Stomach (tissue), 9 donors: ENCODE results near the gene IQUB. TPM values are rescaled to one million over a fixed set of nuclear protein-coding genes. Genes with fewer than 3 reads are reported as not detected.

Experiments
- DNase-seq, 2 donors: peaks; one replicate each; pipeline versions ENCODE4 v3.0.0 to v3.0.0-alpha.2; 2013 to 2019
- H3K27ac ChIP-seq, 5 donors: fragments of 200-600 bp in 4 of 5; sonication (generic) in 4 of 5; one replicate each; pipeline ENCODE4 v1.5.1; 2013 to 2019; ENCODE audit warnings: mild to moderate bottlenecking in 1 of 5, moderate library complexity in 1 of 5
- H3K27me3 ChIP-seq, 3 donors: fragments of 200-600 bp; sonication (generic); one replicate each; pipeline ENCODE4 v1.5.1; 2017 to 2019; ENCODE audit warnings: mixed run types in 1 of 3
- H3K36me3 ChIP-seq, 4 donors: fragments of 200-600 bp; sonication (generic); 1 replicate in 3 of 4; 2 replicates in 1 of 4; pipeline ENCODE4 v1.5.1; 2016 to 2019
- H3K4me1 ChIP-seq, 4 donors: fragments of 200-600 bp; sonication (generic); one replicate each; pipeline ENCODE4 v1.5.1; 2016 to 2019
- H3K4me3 ChIP-seq, 4 donors: fragments of 200-600 bp; sonication (generic) in 3 of 4; one replicate each; pipeline ENCODE4 v1.5.1; 2016 to 2019; ENCODE audit warnings: mild to moderate bottlenecking in 1 of 4
- H3K9me3 ChIP-seq, 4 donors: fragments of 200-600 bp; sonication (generic); one replicate each; pipeline ENCODE4 v1.5.1; 2016 to 2019
- CTCF ChIP-seq, 7 experiments: fragments of 450-650 bp in 4 of 7; fragments of 200-600 bp in 3 of 7; sonication (generic) in 3 of 7; IDR thresholded peaks; one replicate each; pipeline ENCODE4 v1.5.1; 2016 to 2019; ENCODE audit warnings: antibody characterized with exemption in 7 of 7, control low read depth in 2 of 7, mild to moderate bottlenecking in 1 of 7
- EP300 ChIP-seq: sonication (generic); formaldehyde crosslinking; IDR thresholded peaks from one replicate; pipeline ENCODE4 v1.6.1; 2017; ENCODE audit warnings: antibody characterized with exemption
- POLR2A ChIP-seq, 4 donors: fragments of 450-650 bp; IDR thresholded peaks; one replicate each; pipeline ENCODE4 v1.6.1; 2016; ENCODE audit warnings: antibody characterized with exemption in 4 of 4, control low read depth in 2 of 4, mild to moderate bottlenecking in 1 of 4, moderate library complexity in 1 of 4
- POLR2AphosphoS5 ChIP-seq, 3 donors: sonication (generic); formaldehyde crosslinking; IDR thresholded peaks; one replicate each; pipeline ENCODE4 v1.6.1; 2016; ENCODE audit warnings: antibody characterized with exemption in 3 of 3
- WGBS, 5 donors: extraction: QIAGEN DNeasy Blood & Tissue Kit in 3 of 5; methylation state at CpG; one replicate each; pipeline versions ENCODE4 v1.1.5 to v1.1.7; 2013 to 2018; 5-methylcytosine and 5-hydroxymethylcytosine counted together
- intact Hi-C: fragments of 100-400 bp; cut with DNase I; formaldehyde crosslinking; loops from one replicate; pipeline ENCODE4 v1.15.1; 2023; ENCODE audit warnings: low total_unique reads
- polyA plus RNA-seq, 3 donors: library from polyadenylated mRNA; stranded (reverse); fragments of 200-250 nt; gene quantifications; one replicate each; pipeline ENCODE4 v1.2.3, GENCODE V29; 2013
- total RNA-seq, 5 donors: library from RNA; depleted of rRNA; stranded (reverse); fragments of >200 nt; gene quantifications; one replicate each; pipeline versions ENCODE4 v1.1.0 to v1.2.3, GENCODE V29; 2014 to 2016
- donor health status: healthy with polysubstance abuse.
- donor health status: Bipolar disorder and iron deficiency.
- donor health status: healthy.

IQUB gene
- total and polyA plus RNA-seq, 8 donors, result 0.05 to 2.7 (median 0.34) TPM; not detected in 4

DNA sequence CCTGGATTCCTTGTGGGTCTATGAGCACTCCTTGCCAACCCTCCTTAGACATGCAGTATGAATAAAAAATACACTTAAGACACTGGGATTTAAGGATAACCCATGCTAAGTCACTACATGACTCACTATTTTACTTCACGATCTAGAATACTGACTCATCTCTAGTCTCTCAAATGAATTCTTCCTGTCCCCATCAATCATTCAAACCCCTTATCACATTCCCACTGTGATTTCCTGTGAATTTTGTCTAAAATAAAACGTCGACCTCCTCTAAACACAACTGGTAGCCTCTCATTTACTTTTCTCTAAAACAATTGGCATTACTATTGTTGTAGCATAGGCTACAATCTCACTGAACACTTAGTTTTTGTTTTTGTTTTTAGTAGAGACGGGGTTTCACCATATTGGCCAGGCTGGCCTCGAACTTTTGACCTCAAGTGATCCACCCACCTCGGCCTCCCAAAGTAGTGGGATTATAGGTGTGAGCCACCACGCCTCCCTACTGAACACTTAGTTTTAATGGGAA, 3.9 kb upstream of the IQUB start:
- H3K27ac ChIP-seq, result no peak overlapping the region
- H3K27me3 ChIP-seq, result peaks cover 0 to 10% (median 0%) of the 10 kb centered on the region in 3 donors
- peaks cover 0 to 31% (median 7%) of the 10 kb centered on the region in 4 donors for H3K36me3 ChIP-seq
- TF ChIP-seq POLR2A (IDR thresholded peaks at IDR 0.05) (no peak), CTCF (IDR thresholded peaks at IDR 0.05) (no peak), EP300 (no peak), POLR2AphosphoS5 (IDR thresholded peaks at IDR 0.05) (no peak)
- WGBS, 5 donors, result 64 to 75% (median 68%) methylated on average over 7 of the region's 7 CpGs
- no peak for DNase-seq
- peaks cover 5 to 24% (median 11%) of the 10 kb centered on the region in 4 donors for H3K4me1 ChIP-seq
- H3K4me3 ChIP-seq, result no peak overlapping the region
- no peaks in the 10 kb centered on the region for H3K9me3 ChIP-seq
- intact Hi-C loops, result no loop called here

DNA sequence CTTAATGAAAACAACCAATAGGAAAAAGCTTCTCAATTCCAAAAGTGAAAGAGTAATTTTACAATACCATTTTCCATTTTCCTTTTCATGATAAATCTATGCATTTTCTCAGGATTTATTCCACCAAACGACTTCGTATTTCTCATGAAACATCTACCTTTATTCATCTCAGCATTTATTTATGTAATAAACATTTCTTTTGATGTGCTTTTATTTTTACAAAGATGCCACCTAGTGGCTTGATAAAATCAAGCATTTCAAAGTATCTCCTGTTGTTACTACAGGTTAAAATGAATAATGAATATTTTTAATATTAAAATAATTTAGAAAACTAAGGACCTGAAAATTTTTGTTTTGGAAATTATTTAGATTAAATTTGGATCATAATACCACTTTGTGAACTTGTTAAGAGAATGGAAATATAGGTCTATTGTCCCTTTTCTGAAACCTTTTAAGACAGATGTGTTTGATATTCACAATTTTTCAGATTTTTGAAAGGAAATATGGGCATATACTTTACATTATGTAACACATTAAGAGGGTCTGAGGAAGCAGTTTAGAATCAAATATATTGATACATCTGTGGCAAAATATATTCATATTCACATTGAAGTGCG, 2.7 kb upstream of the IQUB start:
- intact Hi-C loops, result no loop called here
- H3K4me3 ChIP-seq, result no peak overlapping the region
- TF ChIP-seq CTCF (IDR thresholded peaks at IDR 0.05) (peak in 4 of 7 experiments; percentile 19 to 53 (median 30)), POLR2A (IDR thresholded peaks at IDR 0.05) (no peak)
- H3K36me3 ChIP-seq, result peaks cover 0 to 25% (median 5%) of the 10 kb centered on the region in 4 donors
- H3K27ac ChIP-seq, result no peak overlapping the region
- 24 to 43% (median 28%) methylated on average over 3 of the region's 3 CpGs for WGBS, 5 donors
- H3K4me1 ChIP-seq, result peaks cover 5 to 31% (median 15%) of the 10 kb centered on the region in 4 donors
- peak in 1 of 2 donors; percentile 25 for DNase-seq
- peaks cover 0 to 22% (median 8%) of the 10 kb centered on the region in 3 donors for H3K27me3 ChIP-seq
- H3K9me3 ChIP-seq, result no peaks in the 10 kb centered on the region

- H3K36me3 ChIP-seq, result peaks cover 0 to 9% (median 2%) of the 10 kb centered on the region in 4 donors
- peaks cover 0 to 29% (median 9%) of the 10 kb centered on the region in 3 donors for H3K27me3 ChIP-seq
- peak overlapping the region in 4 of 5 donors; percentile 88 to 92 (median 89) for H3K27ac ChIP-seq
- peaks cover 5 to 31% (median 16%) of the 10 kb centered on the region in 4 donors for H3K4me1 ChIP-seq
- peak overlapping the region; percentile 59 to 76 (median 66) for H3K4me3 ChIP-seq
- no peaks in the 10 kb centered on the region for H3K9me3 ChIP-seq
- 90 to 95% (median 93%) methylated on average over 12 of the region's 12 CpGs for WGBS, 5 donors
- no peak for DNase-seq
- TF ChIP-seq POLR2A (IDR thresholded peaks at IDR 0.05) (no peak), EP300 (no peak), CTCF (IDR thresholded peaks at IDR 0.05) (no peak), POLR2AphosphoS5 (IDR thresholded peaks at IDR 0.05) (no peak)
- intact Hi-C loops, result no loop called here
These were observed 1.1 kb upstream of the IQUB start for GRCh38 chr7:123535517-123535916.

- WGBS, 5 donors, result 3 to 6% (median 4%) methylated on average over 9 of the region's 9 CpGs
- intact Hi-C loops, result no loop called here
- TF ChIP-seq CTCF (IDR thresholded peaks at IDR 0.05) (no peak), POLR2AphosphoS5 (IDR thresholded peaks at IDR 0.05) (no peak), EP300 (no peak), POLR2A (IDR thresholded peaks at IDR 0.05) (no peak)
- Histone ChIP-seq H3K9me3 (no peaks in the 10 kb centered on the region), H3K27ac (peak overlapping the region in 4 of 5 donors; percentile 88 to 92 (median 89)), H3K4me1 (peaks cover 5 to 31% (median 16%) of the 10 kb centered on the region in 4 donors), H3K4me3 (peak overlapping the region; percentile 59 to 76 (median 66)), H3K27me3 (peaks cover 0 to 38% (median 9%) of the 10 kb centered on the region in 3 donors), H3K36me3 (peaks cover 0 to under 1% (median 0%) of the 10 kb centered on the region in 4 donors)
- no peak for DNase-seq
These were observed 439 bp downstream of the IQUB start for GRCh38 chr7:123533929-123534382.
